Fibroblast of skin of right biceps (primary cell): ENCODE measurements around the gene UBE2R2.
"Not testable (repeated sequence)": the region's sequence is repeated elsewhere in the genome, so short reads cannot be mapped to it uniquely, and the experiment has no call there.

Experiments
- DNase-seq: peaks from one replicate; pipeline ENCODE4 v3.0.0-alpha.2; 2013

UBE2R2 gene

DNA sequence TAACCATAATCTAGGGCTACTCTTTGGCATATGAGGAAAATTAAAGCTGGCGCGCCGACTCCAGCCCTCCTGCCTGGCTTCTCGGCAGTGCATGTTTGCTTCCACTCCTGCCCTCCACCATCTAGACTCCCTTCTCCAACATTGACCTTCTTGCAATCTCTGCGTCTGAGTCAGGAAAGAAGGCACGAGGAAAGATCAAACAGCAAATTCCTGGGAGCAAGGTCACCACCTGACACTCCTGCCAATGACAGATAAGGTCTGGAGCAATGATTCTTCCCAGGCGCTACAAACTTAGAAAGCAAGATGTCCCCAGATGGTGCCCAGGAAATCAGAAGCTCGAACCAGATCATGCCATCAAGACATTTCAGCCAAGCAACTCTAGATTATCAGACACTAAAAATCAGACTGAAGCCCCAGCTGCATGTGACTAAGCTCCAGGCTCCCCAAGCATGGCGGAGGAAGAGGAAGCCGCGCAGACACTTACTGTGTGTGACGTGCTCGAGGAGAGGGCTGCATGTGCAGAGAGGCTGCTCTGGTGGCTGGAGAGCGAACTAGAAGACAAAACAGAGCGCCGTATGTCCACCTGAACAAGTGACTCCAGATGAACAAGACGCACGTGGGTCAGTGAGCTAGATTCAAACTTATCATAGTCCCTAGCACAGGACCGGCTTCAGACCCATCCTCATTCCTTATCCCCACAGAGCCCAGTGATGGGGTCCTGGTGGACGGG is 115.3 kb downstream of the UBE2R2 start:
- DNase-seq: no peak

- DNase-seq: no peak
Measured at GRCh38 chr9:33934188-33934878, 117.4 kb downstream of the UBE2R2 start.

DNA sequence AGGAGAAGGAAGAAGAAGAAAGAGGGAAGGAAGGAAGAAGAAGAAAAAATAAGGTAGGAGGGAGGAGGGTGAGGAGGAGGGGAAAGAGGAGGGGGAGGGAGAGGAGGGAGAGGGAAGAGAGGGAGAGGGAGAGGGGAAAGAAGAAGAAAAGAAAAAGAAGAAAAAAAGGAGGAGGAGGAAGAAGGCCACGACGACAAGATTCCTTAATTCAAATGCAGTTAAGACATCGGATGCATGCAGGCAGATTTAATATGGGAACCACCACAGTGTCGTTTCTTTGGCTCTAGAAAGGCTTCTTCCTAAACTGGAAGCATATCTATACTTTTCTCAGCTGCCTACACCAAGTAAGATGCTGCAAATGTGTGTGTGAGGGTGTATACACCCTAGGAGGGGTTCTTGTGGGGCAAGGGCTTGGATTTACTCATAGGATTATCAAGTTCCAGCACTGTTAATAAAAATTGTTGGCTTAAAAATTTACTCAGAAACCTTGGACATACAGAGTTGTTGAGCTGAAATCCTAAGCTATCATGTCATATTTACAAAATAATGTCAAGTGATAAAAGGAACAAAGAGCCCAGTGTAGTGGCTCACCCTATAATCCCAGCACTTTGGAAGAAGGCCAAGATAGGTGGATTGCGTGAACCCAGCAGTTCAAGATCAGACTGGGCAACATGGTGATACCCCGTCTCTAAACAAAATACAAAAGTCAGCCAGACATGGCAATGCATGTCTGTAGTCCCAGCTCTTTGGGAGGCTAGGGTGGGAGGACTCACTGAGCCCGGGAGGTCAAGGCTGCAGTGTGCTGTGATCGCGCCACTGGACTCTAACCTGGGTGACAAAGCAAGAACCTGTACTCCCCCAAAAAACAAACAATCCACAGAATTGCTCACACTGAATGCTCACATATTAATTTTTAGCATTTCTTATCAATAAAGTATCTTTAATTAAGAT is 123.2 kb downstream of the UBE2R2 start:
- DNase-seq: no peak

DNA sequence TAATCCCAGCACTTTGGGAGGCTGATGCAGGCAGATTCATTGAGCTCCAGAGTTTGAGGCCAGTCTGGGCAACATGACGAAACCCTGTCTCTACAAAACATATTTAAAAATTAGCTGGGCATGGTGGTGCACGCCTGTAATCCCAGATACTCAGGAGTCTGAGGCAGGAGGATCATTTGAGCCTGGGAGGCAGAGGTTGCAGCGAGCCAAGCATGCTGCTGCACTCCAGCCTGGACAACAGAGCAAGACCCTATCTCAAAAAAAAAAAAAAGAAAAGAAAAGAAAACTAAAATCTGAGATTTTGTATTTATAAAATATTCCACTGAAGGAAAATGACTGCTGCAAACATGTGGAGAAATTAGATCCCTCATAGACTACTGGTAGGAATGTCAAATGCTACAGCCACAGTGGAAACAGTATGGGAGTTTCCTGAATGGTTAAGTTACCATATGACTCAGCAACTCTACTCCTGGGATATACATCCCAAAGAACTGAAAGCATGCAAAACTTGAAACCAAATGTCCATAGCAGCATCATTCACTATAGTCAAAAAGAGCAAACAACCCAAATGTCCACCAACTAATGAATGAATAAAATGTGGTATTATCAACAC is 125.6 kb downstream of the UBE2R2 start:
- peak; percentile 87 for DNase-seq

- DNase-seq: no peak
Measured at GRCh38 chr9:33943389-33943788, 126.4 kb downstream of the UBE2R2 start.

- peak; percentile 94 for DNase-seq
Measured at GRCh38 chr9:33946779-33947535, 130.0 kb downstream of the UBE2R2 start.

DNA sequence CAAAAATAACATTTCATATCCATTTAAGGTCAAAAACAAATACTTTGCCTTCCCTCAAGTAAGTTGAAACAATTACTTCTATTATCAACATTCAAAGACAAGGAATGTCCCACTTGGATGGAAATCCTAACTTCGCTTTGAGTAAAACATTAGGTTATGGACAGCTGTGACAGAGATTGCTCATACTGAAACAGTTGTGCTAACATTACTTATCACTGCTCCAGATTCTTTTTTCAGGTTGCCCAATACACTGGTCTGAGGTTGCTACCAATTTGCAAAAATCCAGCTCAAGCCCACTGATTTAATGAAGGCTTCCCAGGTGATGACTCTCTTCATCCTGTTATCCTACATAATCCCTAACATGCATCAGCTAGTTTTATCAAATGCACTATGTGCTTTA is 133.4 kb downstream of the UBE2R2 start:
- no peak for DNase-seq

DNA sequence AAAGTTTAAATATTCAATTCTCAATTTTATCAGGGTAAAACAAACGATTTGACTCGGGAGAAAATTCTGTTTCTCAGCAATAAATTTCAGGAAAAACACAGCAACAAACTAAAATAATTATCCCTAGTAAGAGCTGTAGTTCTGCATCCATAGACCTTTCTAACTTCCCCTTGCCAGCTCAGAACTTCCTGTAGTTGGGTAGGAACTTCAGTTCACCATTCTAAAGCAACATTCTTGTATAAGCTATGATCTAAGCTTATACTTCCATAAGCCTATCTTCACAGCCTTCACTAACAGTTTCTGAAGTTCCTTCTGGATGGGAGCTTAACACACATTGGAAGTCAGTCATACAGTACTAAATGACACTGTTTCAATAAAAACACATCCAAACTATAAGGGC is 135.1 kb downstream of the UBE2R2 start:
- DNase-seq: no peak

GRCh38 chr9:33956544-33956943 is 139.6 kb downstream of the UBE2R2 start:
- no peak for DNase-seq

GRCh38 chr9:33959725-33960124 is 142.8 kb downstream of the UBE2R2 start:
- DNase-seq: no peak

GRCh38 chr9:33962468-33962867 is 145.5 kb downstream of the UBE2R2 start:
- DNase-seq: not testable (repeated sequence)

- no peak for DNase-seq
Measured at GRCh38 chr9:33964086-33964768, 147.3 kb downstream of the UBE2R2 start.
